Suprapubic skin (tissue), 4 donors: Measurements from ENCODE around the gene DDX41.

ENCODE experiments used
- EP300 ChIP-seq: sonication (generic); formaldehyde crosslinking; IDR thresholded peaks from one replicate; pipeline ENCODE4 v1.6.1; 2017; ENCODE audit warnings: antibody characterized with exemption
- POLR2AphosphoS5 ChIP-seq, 3 donors: sonication (generic); formaldehyde crosslinking; IDR thresholded peaks; one replicate each; pipeline ENCODE4 v1.6.1; 2017; ENCODE audit warnings: antibody characterized with exemption in 3 of 3
- TF ChIP-seq, protein P1 (sequence below), 2 donors: fragments of 200-600 bp in 1 of 2; fragments of 450-650 bp in 1 of 2; sonication (generic) in 1 of 2; IDR thresholded peaks; one replicate each; pipeline ENCODE4 v1.5.1; 2016 to 2019; ENCODE audit warnings: antibody characterized with exemption in 2 of 2, mild to moderate bottlenecking in 1 of 2, moderate library complexity in 1 of 2

DNA sequence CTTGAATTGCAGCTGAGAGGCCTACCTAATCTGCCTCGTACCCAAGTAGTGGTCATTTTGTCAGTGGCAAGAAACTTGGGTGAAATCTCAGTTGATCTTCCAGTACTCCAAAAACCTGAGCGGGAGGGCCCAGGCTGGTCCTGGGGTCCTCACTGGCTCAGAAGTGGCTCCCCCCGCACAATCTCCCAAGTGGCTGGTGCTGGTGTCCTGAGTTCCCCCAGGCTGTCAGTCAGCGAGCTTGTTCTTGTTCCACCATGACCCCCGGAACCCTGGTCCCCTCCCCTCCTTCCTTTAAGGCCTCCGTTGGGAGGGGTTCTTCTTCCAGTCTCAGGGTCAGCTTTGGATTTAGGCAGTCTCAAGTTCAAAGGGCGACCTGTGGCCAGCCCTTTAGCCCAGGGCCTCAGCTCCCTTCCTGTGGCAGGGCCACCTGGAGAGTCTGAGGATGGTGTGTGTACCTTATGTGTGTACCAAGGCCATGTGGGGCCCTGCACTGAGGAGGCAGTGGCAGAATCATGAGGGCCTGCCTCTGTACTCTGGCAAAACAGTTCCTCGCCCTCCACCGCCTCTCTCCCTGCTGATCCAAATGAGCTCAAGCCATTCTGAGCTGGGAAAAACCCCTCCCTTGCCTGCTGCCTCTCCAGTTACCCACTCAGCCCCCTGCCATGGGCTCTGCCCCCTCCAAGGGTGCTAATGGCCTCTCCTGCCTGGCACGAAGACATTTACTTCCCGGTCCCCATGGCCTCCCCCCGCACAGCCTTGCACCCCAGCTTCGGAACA is 38.9 kb downstream of the DDX41 start:
- TF ChIP-seq, protein P1, sequence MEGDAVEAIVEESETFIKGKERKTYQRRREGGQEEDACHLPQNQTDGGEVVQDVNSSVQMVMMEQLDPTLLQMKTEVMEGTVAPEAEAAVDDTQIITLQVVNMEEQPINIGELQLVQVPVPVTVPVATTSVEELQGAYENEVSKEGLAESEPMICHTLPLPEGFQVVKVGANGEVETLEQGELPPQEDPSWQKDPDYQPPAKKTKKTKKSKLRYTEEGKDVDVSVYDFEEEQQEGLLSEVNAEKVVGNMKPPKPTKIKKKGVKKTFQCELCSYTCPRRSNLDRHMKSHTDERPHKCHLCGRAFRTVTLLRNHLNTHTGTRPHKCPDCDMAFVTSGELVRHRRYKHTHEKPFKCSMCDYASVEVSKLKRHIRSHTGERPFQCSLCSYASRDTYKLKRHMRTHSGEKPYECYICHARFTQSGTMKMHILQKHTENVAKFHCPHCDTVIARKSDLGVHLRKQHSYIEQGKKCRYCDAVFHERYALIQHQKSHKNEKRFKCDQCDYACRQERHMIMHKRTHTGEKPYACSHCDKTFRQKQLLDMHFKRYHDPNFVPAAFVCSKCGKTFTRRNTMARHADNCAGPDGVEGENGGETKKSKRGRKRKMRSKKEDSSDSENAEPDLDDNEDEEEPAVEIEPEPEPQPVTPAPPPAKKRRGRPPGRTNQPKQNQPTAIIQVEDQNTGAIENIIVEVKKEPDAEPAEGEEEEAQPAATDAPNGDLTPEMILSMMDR (IDR thresholded peaks at IDR 0.05) = no peak
- no peak for TF ChIP-seq POLR2AphosphoS5 (IDR thresholded peaks at IDR 0.05)
- TF ChIP-seq EP300 = no peak
